WTC11 (cell line): Measurements from ENCODE around the gene TBL1X. TPM values are rescaled to one million over a fixed set of nuclear protein-coding genes. Genes with fewer than 3 reads are reported as not detected.

Source experiments
- ATAC-seq: fragments of 200-7000 bp; cut with Tn5 transposase; 2 replicates; pipeline ENCODE4 v1.10.0; 2021; ENCODE audit warnings: mild to moderate bottlenecking, moderate library complexity
- CTCF ChIA-PET: fragments of 300-600 bp; sonication (Branson Sonifier 250); formaldehyde crosslinking; loops from one replicate; lab custom pipeline; 2021; ENCODE audit warnings: antibody characterized with exemption; lab: Charles Lee
- POLR2A ChIA-PET: fragments of 350-600 bp; sonication (Branson Sonifier 250); formaldehyde crosslinking; loops from one replicate; lab custom pipeline; 2021; ENCODE audit warnings: antibody characterized with exemption; lab: Charles Lee
- DNase-seq: peaks from one replicate; pipeline ENCODE4 v3.0.0; 2021; ENCODE audit warnings: low spot score
- H3K27ac Mint-ChIP-seq: 2 replicates; pipeline ENCODE4 v1.8.0; 2021; ENCODE audit warnings: mixed read lengths
- H3K27me3 Mint-ChIP-seq: 2 replicates; pipeline ENCODE4 v1.8.0; 2021; ENCODE audit warnings: low read depth, mild to moderate bottlenecking, moderate library complexity, mixed read lengths
- H3K36me3 Mint-ChIP-seq: 2 replicates; pipeline ENCODE4 v1.8.0; 2021; ENCODE audit warnings: mixed read lengths
- H3K4me1 Mint-ChIP-seq: 2 replicates; pipeline ENCODE4 v1.8.0; 2022; ENCODE audit warnings: mixed read lengths
- H3K4me3 Mint-ChIP-seq: 2 replicates; pipeline ENCODE4 v1.8.0; 2021; ENCODE audit warnings: mild to moderate bottlenecking, moderate library complexity, mixed read lengths
- H3K9me3 Mint-ChIP-seq: 2 replicates; pipeline ENCODE4 v1.8.0; 2021; ENCODE audit warnings: mixed read lengths
- ATF2 ChIP-seq: sonication (generic); formaldehyde crosslinking; IDR thresholded peaks from 2 replicates; pipeline ENCODE4 v1.8.1; 2022; ENCODE audit warnings: low read depth, missing genetic modification reagents, borderline replicate concordance
- CBFB ChIP-seq: sonication (generic); formaldehyde crosslinking; IDR thresholded peaks from 2 replicates; pipeline ENCODE4 v1.8.1; 2022; ENCODE audit warnings: mild to moderate bottlenecking, low read depth, missing genetic modification reagents
- E2F1 ChIP-seq: sonication (generic); formaldehyde crosslinking; IDR thresholded peaks from 2 replicates; pipeline ENCODE4 v1.8.0; 2022; ENCODE audit warnings: mild to moderate bottlenecking, missing genetic modification reagents
- FOXP1 ChIP-seq: sonication (generic); formaldehyde crosslinking; IDR thresholded peaks from 2 replicates; pipeline ENCODE4 v1.8.0; 2022; ENCODE audit warnings: missing genetic modification reagents, mild to moderate bottlenecking, moderate library complexity, borderline replicate concordance
- GTF2I ChIP-seq: fragments of 250-450 bp; sonication (Bioruptor Pico); conservative IDR thresholded peaks from 2 replicates; pipeline ENCODE4 v1.4.0; 2021; ENCODE audit warnings: mild to moderate bottlenecking
- KAT7 ChIP-seq: sonication (generic); formaldehyde crosslinking; IDR thresholded peaks from 2 replicates; pipeline ENCODE4 v1.8.1; 2023; ENCODE audit warnings: missing genetic modification reagents, mild to moderate bottlenecking, borderline replicate concordance
- MAX ChIP-seq: sonication (generic); formaldehyde crosslinking; IDR thresholded peaks from 2 replicates; pipeline ENCODE4 v1.8.0; 2022; ENCODE audit warnings: mild to moderate bottlenecking, missing genetic modification reagents
- MLX ChIP-seq: sonication (generic); formaldehyde crosslinking; IDR thresholded peaks from 2 replicates; pipeline ENCODE4 v1.8.1; 2023; ENCODE audit warnings: mild to moderate bottlenecking, missing genetic modification reagents, moderate library complexity
- MXD4 ChIP-seq: fragments of 250-450 bp; sonication (Bioruptor Pico); IDR thresholded peaks from 2 replicates; pipeline ENCODE4 v1.8.0; 2021; ENCODE audit warnings: mild to moderate bottlenecking, moderate library complexity, borderline replicate concordance
- SMAD4 ChIP-seq: sonication (generic); formaldehyde crosslinking; IDR thresholded peaks from 2 replicates; pipeline ENCODE4 v1.8.0; 2022; ENCODE audit warnings: mild to moderate bottlenecking, missing genetic modification reagents
- SP1 ChIP-seq: sonication (generic); formaldehyde crosslinking; conservative IDR thresholded peaks from 2 replicates; pipeline ENCODE4 v1.8.1; 2022; ENCODE audit warnings: missing genetic modification reagents
- USF1 ChIP-seq: sonication (generic); formaldehyde crosslinking; IDR thresholded peaks from 2 replicates; pipeline ENCODE4 v1.8.0; 2022; ENCODE audit warnings: mild to moderate bottlenecking, missing genetic modification reagents
- USF2 ChIP-seq: sonication (generic); formaldehyde crosslinking; IDR thresholded peaks from 2 replicates; pipeline ENCODE4 v1.8.1; 2023; ENCODE audit warnings: mild to moderate bottlenecking, missing genetic modification reagents, moderate library complexity
- ZBTB43 ChIP-seq: sonication (generic); formaldehyde crosslinking; IDR thresholded peaks from 2 replicates; pipeline ENCODE4 v1.8.1; 2023; ENCODE audit warnings: mild to moderate bottlenecking, missing genetic modification reagents
- ZNF138 ChIP-seq: sonication (generic); formaldehyde crosslinking; conservative IDR thresholded peaks from 2 replicates; pipeline ENCODE4 v1.8.1; 2022; ENCODE audit warnings: mild to moderate bottlenecking, moderate library complexity, missing genetic modification reagents
- ZNF263 ChIP-seq: sonication (generic); formaldehyde crosslinking; IDR thresholded peaks from 2 replicates; pipeline ENCODE4 v1.8.1; 2022; ENCODE audit warnings: low read depth, mild to moderate bottlenecking, moderate library complexity, missing genetic modification reagents
- ZNF281 ChIP-seq: sonication (generic); formaldehyde crosslinking; IDR thresholded peaks from 2 replicates; pipeline ENCODE4 v1.8.0; 2023; ENCODE audit warnings: mild to moderate bottlenecking, missing genetic modification reagents
- ZNF396 ChIP-seq: fragments of 250-450 bp; sonication (Bioruptor Pico); IDR thresholded peaks from 2 replicates; pipeline ENCODE4 v1.8.0; 2021; ENCODE audit warnings: mild to moderate bottlenecking, moderate library complexity, borderline replicate concordance
- ZNF416 ChIP-seq: fragments of 250-450 bp; sonication (Bioruptor Pico); IDR thresholded peaks from 2 replicates; pipeline ENCODE4 v1.9.0; 2021; ENCODE audit warnings: mild to moderate bottlenecking, inconsistent platforms
- ZNF425 ChIP-seq: fragments of 250-450 bp; sonication (Bioruptor Pico); conservative IDR thresholded peaks from 2 replicates; pipeline ENCODE4 v1.9.0; 2021; ENCODE audit warnings: mild to moderate bottlenecking
- total RNA-seq: library from RNA; stranded (reverse); gene quantifications from 3 replicates; pipeline ENCODE4 v1.2.3, GENCODE V29; 2021

Gene TBL1X
- total RNA-seq, 1 experiment from 2014 or later: 27.7 TPM

GRCh38 chrX:9759337-9759736, 294.5 kb downstream of the TBL1X start (continued):
- TF ChIP-seq ZNF425: no peak
- TF ChIP-seq ZNF263 (CRISPR knock-in tag): no peak
- TF ChIP-seq ZNF138 (CRISPR knock-in tag): no peak
- TF ChIP-seq USF2 (CRISPR knock-in tag): no peak
- no peak for TF ChIP-seq KAT7 (CRISPR knock-in tag)

GRCh38 chrX:9765072-9765736, 300.3 kb downstream of the TBL1X start:
- no peaks in the 10 kb centered on the region for H3K36me3 Mint-ChIP-seq
- DNase-seq: peak; percentile 35
- TF ChIP-seq KAT7 (CRISPR knock-in tag): peak; percentile 79; the same call in 1 of the 2 replicates
- TF ChIP-seq ZNF396: no peak
- H3K4me3 Mint-ChIP-seq: peak overlapping the region; percentile 68
- no peaks in the 10 kb centered on the region for H3K9me3 Mint-ChIP-seq
- H3K27ac Mint-ChIP-seq: no peak overlapping the region
- H3K4me1 Mint-ChIP-seq: peaks cover 7% of the 10 kb centered on the region
- peak; percentile 74 for ATAC-seq
- H3K27me3 Mint-ChIP-seq: no peaks in the 10 kb centered on the region
- POLR2A ChIA-PET: no interaction called here
- CTCF ChIA-PET: no interaction called here

- Mint-ChIP-seq H3K36me3 (no peaks in the 10 kb centered on the region), H3K27me3 (no peaks in the 10 kb centered on the region), H3K4me3 (peak within 1 kb of the TSS; percentile 68), H3K9me3 (no peaks in the 10 kb centered on the region), H3K4me1 (peaks cover 4% of the 10 kb centered on the region), H3K27ac (no peak within 1 kb of the TSS)
- DNase-seq: peak; percentile 36
- CTCF ChIA-PET: no interaction called here
- ATAC-seq: peak; percentile 80
- POLR2A ChIA-PET: no interaction called here
- peak; percentile 27; the same call in 1 of the 2 replicates for TF ChIP-seq FOXP1 (CRISPR knock-in tag)
- no peak for TF ChIP-seq E2F1
- 0 out of 2 replicates have a peak, but pooled peaks have one; percentile 66 for TF ChIP-seq CBFB (CRISPR knock-in tag)
- TF ChIP-seq MLX: no peak
- no peak; the same call in 1 of the 2 replicates for TF ChIP-seq ZNF281
- no peak for TF ChIP-seq ZNF416 (CRISPR knock-in tag)
- no peak for TF ChIP-seq GTF2I
- TF ChIP-seq ZBTB43 (CRISPR knock-in tag): peak; percentile 49; the same call in 1 of the 2 replicates
- peak; percentile 85 for TF ChIP-seq USF1
- peak; percentile 71; the same call in 1 of the 2 replicates for TF ChIP-seq ZNF263 (CRISPR knock-in tag)
- TF ChIP-seq ZNF138 (CRISPR knock-in tag): no peak
- no peak for TF ChIP-seq MXD4 (CRISPR knock-in tag)
- 0 out of 2 replicates have a peak, but pooled peaks have one; percentile 31 for TF ChIP-seq SP1
- TF ChIP-seq ATF2 (CRISPR knock-in tag): no peak
- peak; percentile 35; the same call in 1 of the 2 replicates for TF ChIP-seq KAT7 (CRISPR knock-in tag)
- no peak for TF ChIP-seq SMAD4 (CRISPR knock-in tag)
- peak; percentile 81 for TF ChIP-seq MAX (CRISPR knock-in tag)
Measured at GRCh38 chrX:9765737-9766097, 300.9 kb downstream of the TBL1X start, which contains the start of gene GPR143. Gene GPR143, minus strand, starts transcription at chrX:9765847. Its CDS starts 30 bp downstream, at chrX:9765817.
